Activated CD4-positive, alpha-beta T cell treated with anti-CD3 and anti-CD28 coated beads, Interleukin-2, Interleukin-6, amounts not matched to agents 100 ng/mL and 50 ng/mL, durations not matched to agents 16 hours and 8 hours (primary cell): ENCODE results near the gene ZWILCH.
"Not testable (repeated sequence)": the region's sequence is repeated elsewhere in the genome, so short reads cannot be mapped to it uniquely, and the experiment has no call there.

Experiments used
- DNase-seq: peaks from one replicate; pipeline ENCODE4 v3.0.0-alpha.2; 2020

ZWILCH gene

GRCh38 chr15:66504563-66505429, at the start of gene ZWILCH, which contains the start of gene RPL4:
Gene ZWILCH, plus strand, starts transcription at chr15:66505326. Its CDS starts 13 bp downstream, at chr15:66505339.
Gene RPL4, minus strand, starts transcription at chr15:66504855. Its CDS starts 65 bp downstream, at chr15:66504790.
- peak; percentile 89 for DNase-seq

DNA sequence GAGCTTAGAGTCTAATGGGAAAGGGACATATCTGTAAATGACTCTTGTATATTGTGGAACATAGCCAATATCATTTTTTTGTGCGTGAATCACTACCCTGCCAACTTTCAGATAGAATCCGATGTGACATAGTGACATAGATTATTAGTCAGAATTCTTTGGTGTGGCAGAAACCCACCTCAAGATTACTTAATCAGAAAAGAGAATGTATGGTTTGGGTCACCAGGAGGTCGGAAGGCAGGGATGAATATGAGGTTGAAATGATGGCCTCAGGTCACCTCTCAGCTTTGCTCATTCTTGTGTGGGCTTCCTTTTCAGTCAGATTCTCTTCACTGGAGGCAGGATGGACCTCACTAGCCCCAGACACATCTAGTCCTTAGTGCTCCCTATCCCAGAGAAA, 48.9 kb upstream of the ZWILCH start:
- DNase-seq = peak; percentile 35

DNA sequence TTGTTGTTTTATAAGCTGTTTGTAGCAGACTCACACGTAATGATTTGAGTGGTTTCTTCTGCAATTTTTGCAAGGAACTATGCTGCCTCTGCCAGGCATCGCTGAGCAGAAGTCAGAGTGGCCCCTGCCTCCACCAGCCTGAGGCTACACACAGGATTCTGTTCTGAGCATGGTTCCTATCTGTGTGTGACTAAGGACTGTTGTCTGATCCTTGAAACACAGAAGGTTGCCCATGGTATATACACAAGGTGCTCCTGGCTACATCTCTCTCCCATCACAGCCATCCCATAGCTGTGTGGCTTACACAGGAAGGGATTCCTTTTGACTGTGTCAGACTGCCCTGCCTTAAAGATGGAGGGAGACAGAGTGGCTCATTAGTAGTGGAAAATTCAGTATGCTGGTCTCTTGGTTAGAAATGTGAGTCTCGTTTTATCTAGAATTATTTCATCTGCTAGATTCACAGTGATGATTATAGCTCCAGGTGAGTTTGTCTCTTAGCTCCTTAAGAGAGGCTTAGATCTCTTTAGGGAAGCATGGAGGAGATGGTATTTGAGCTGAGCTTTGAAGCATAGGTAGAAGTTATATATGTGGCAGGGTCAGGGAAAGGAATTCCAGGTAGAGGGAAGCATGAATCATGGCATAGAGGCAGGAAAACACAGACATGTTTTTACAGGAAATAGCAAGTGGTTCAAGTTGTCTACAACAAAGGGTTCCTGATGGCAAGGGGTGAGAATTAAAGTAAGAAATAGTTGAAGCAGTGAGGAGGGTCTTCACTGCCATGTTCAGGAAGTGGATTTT, 45.1 kb upstream of the ZWILCH start:
- DNase-seq = no peak

GRCh38 chr15:66461294-66461693, 43.8 kb upstream of the ZWILCH start:
- not testable (repeated sequence) for DNase-seq

- no peak for DNase-seq
Observed at GRCh38 chr15:66461917-66462316, 43.2 kb upstream of the ZWILCH start.

GRCh38 chr15:66462627-66463026, 42.5 kb upstream of the ZWILCH start:
- DNase-seq = no peak

- not testable (repeated sequence) for DNase-seq
Observed at GRCh38 chr15:66465294-66465693, 39.8 kb upstream of the ZWILCH start.

GRCh38 chr15:66467162-66468040, 37.7 kb upstream of the ZWILCH start:
- DNase-seq = not testable (repeated sequence)

DNA sequence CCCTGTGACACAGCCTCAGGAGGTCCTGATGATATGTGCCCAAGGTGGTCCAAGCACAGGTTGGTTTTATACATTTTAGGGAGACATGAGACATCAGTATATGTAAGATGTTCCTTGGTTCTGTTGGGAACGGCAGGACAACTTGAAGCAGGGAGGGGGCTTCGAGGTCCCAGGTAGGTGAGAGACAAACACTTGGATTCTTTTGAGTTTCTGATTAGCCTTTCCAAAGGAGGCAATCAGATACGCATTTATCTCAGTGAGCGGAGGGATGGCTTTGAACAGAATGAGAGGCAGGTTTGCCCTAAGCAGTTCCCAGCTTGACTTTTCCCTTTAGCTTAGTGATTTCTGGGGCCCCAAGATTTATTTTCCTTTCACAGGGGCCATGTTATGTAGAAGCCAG, 34.3 kb upstream of the ZWILCH start:
- not testable (repeated sequence) for DNase-seq

DNA sequence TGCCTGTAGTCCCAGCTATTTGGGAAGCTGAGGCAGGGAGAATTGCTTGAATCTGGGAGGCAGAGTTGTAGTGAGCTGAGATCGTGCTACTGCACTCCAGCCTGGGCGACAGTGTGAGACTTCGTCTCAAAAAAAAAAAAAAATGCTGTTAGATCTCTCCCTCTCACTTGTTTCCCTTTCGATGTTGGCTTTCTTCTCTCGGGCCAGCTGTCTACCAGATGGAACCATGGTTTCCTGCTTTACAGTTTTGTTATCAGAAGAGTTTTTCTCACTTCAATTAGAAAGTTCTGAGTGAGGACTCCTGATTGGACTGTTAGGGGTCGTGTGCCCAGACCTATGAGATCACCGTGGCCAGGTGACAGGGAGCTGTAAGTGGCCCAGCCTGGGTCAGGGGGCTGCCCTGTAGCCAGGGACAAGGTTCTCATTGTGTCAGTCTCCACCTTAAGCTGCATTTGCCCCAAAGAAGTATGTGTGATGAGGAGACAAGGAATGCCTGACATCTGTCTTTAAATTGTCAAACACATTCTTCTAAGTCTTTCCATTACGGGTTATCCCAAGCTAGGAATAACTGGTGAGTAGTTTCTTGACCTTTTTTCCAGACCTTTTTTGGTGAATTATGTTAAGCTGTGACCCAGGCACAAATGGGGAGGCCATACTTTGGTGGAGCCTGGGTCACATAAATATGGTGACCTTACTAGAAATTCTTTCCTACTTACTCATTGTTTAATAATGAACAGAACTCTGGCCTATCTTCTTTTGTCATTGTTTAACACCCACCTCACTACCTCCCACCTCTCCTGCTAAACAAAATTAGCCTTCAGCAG, 32.7 kb upstream of the ZWILCH start:
- DNase-seq = peak; percentile 55

DNA sequence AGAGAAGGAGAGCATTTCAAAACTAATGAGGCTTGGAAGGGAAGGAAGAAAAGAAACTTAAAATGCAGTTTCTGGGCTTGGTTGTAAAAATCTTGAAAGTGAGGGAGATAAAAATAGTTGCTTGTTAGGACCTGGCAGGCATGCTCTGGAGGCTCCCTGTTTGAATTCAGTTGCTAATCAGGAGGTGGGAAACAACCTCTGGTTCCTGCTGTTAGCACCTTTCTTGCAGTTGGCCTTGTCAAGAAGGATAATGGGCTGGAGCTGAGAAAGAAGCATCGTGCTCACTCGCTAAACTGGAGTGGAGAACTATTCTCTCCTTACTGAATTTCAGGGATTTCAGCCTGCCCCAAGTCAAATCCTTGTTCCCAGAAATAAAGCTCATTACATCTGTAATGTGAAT, 31.0 kb upstream of the ZWILCH start:
- DNase-seq = no peak

- DNase-seq = no peak
Observed at GRCh38 chr15:66474963-66475362, 30.2 kb upstream of the ZWILCH start.

- no peak for DNase-seq
Observed at GRCh38 chr15:66476535-66476934, 28.6 kb upstream of the ZWILCH start.

DNA sequence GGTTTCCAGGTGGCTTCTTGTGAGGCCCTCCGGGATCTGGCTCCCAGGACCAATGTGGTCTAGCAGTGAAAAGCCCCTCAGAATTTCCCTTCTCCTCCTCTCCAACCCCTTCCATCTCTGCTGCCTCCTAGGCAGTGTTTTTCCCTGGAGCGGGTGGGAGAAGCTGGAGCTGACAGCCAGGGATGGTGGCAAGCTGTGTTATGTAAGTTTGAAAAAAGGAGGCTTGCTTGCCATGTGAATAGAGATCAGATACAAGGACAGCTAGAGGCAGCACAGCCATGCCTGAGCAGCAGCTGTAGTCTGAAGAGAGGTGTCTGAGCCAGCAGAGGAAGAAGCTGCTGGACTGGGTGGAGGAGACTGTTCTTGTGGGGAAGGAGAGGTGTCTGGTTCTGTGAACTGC, 28.1 kb upstream of the ZWILCH start:
- DNase-seq = no peak

DNA sequence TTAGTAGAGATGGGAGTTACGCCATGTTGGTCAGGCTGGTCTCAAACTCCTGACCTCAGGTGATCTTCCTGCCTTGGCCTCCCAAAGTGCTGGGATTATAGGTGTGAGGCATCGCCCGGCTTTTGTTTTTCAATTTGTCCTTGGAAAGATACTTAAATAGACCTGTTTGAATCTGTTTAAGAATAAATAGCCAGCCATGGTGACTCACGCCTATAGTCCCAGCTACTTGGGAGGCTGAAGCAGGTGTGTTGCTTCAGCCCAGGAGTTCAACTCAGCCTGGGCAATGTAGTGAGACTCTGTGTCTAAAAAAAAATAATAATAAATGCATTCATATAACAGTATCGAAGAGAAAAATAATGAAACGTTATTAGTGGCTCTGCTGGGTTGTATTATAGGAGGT, 24.9 kb upstream of the ZWILCH start:
- DNase-seq = no peak

DNA sequence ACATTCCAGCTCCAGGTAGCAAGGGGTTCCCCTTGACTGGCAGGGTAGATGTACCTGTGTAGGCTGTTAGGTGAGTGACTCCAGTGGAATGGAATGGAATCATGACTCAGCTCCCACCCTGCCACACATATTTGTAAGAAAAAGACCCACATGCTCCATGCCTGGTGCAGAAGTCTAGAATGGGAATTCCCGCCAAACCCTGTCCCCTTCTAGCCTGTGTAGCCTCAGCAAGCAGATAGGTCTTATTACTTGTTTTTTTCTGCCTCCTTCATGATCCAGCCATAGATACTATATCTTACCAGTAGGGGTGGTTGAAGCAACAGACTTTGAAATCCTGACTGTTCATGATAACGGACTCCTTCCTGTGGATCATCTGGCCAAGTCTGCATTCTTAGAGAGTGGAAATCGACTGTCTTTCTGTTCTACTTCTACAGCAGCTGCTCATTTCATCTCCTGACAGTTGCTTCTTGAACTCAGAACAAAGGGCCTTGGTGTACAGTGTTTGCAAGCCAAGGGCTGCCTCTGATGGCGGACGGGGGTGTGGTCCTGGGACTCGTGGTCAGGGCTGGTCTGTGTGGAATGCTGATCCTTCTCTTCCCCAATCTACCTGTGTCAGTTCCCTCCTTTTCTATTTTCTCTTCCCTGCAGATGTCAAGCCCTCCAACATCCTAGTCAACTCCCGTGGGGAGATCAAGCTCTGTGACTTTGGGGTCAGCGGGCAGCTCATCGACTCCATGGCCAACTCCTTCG, 23.8 kb upstream of the ZWILCH start:
- DNase-seq = no peak

GRCh38 chr15:66482539-66482938, 22.6 kb upstream of the ZWILCH start:
- DNase-seq = no peak

DNA sequence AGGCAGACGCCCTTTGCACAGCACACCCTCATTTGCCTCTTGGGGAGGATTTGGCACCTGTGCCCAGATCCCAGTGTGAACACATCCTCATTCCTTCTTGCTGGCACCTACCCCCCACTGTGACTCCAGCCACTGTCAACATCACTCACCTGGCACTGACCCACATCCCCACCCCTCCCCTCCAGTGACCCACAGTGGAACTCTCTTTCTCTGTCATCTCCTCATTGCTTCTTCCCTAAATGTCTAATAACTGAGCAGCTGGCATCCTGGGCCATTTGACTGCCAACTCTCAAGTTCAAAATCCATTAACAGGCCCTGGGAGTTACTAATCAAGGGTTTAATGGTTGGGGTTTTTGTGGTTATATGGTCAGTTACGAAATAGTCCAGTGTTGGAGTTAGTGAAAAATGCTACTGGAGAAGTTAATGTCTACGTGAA, 22.0 kb upstream of the ZWILCH start:
- no peak for DNase-seq

- no peak for DNase-seq
Observed at GRCh38 chr15:66484539-66485112, 20.5 kb upstream of the ZWILCH start.

GRCh38 chr15:66486887-66487286, 18.2 kb upstream of the ZWILCH start:
- no peak for DNase-seq

DNA sequence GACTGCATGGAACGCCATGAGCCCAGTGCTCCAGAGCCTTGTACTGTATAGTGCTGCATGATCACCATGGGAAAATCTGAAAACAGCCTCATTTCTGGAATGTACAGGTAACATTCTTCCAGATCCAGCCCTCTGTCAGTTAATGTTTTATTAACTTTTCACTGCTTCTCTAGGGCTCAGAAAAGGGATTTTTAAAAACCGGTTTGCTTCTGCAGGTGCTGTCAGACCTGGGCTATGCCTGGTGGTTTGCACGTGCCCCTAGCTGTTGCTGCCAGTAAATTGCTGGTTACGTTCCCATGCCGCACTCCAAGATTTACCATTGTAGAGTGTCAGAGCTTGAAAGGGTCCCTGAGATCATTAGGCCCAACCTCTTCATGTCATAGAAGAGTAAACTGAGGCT, 16.6 kb upstream of the ZWILCH start:
- DNase-seq = no peak
